B cell (primary cell): ENCODE measurements around the gene DRAXIN.

Experiments
- CTCF ChIP-seq: fragments of 200-600 bp; IDR thresholded peaks from one replicate; pipeline ENCODE4 v1.8.0; 2022; ENCODE audit warnings: antibody characterized with exemption, mild to moderate bottlenecking
- EZH2 ChIP-seq: IDR thresholded peaks from 2 replicates; pipeline ENCODE4 v1.6.1; 2012; ENCODE audit warnings: borderline replicate concordance, low read depth, mild to moderate bottlenecking, moderate library complexity, low read length; ENCODE audit not compliant: insufficient read depth, poor library complexity, severe bottlenecking

GRCh38 chr1:11757047-11757446 is 65.5 kb downstream of the DRAXIN start:
- no peak for TF ChIP-seq EZH2
- no peak for TF ChIP-seq CTCF
